ENCODE results near the gene UBQLN3. TPM values are rescaled to one million over a fixed set of nuclear protein-coding genes. Genes with fewer than 3 reads are reported as not detected.

UBQLN3 gene
- total RNA-seq, 1 donor from 2014 or later = not detected

DNA sequence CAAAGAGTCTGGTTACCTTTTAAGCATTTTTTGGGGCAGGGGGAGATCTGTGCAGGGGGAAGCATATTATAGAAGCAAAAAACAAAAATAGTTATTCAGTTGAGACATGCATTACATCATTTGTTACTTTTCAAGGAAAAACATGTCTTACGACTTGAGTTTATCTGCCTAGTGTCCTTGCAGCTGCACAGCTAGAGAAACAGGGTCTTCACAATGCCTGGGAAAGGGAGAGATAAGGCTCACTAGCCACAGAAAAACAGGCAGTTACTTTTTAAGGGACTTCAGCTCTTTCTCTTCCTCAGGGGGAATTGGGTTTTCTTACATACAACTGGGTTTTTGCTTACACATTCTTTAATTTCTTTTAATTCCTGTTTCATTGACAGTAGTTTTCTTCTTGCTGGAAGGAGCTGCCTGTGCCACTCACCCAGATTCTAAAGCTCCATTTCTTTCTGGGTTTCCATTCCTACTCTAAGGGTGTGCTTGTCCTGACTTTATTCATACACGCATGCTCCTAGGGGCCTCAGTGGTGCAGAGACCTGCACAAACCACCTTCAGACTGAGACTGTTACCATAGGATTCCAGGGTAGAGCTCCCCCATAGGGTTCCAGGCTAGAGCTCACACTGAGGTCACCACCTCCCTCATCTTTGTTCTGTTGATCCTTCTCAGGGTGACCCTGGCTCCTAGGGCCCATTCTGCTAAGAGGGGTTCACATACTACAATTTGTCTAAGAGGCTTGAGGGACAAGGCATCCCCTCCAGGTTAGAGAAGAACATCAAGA is 21.5 kb upstream of the UBQLN3 start:
- FAIRE-seq (no peak), DNase-seq (ENCODE audit: low read depth) (no peak)
- TF ChIP-seq, protein P1, sequence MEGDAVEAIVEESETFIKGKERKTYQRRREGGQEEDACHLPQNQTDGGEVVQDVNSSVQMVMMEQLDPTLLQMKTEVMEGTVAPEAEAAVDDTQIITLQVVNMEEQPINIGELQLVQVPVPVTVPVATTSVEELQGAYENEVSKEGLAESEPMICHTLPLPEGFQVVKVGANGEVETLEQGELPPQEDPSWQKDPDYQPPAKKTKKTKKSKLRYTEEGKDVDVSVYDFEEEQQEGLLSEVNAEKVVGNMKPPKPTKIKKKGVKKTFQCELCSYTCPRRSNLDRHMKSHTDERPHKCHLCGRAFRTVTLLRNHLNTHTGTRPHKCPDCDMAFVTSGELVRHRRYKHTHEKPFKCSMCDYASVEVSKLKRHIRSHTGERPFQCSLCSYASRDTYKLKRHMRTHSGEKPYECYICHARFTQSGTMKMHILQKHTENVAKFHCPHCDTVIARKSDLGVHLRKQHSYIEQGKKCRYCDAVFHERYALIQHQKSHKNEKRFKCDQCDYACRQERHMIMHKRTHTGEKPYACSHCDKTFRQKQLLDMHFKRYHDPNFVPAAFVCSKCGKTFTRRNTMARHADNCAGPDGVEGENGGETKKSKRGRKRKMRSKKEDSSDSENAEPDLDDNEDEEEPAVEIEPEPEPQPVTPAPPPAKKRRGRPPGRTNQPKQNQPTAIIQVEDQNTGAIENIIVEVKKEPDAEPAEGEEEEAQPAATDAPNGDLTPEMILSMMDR (IDR thresholded peaks at IDR 0.05; ENCODE audit: insufficient read depth, low read length, severe bottlenecking) = no peak
- H3K36me3 ChIP-seq (ENCODE audit: control insufficient read depth, insufficient read depth, low read length) = no peaks in the 10 kb centered on the region
- no peak overlapping the region for H3K4me3 ChIP-seq (ENCODE audit: low read depth, low read length)
- H3K27me3 ChIP-seq (ENCODE audit: control insufficient read depth, insufficient read depth, low read length) = no peaks in the 10 kb centered on the region

DNA sequence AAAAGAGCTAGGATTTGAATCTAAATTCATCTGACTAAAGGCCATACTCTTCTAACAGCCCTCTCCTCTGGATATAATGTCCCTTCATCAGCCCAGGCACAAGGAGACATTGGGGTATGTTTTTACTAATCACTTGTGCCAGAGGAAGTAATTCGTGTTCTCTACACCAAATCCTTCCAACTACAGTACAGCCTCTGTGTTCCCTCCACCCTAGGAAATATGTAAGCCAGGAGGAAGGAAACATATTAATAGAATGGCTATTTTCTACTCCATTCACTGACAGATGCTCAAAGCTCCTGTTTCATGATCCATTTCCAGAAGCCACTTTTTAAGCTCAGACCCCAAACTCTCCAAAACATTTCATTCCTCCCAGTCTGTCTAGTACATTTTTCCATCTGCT is 18.7 kb upstream of the UBQLN3 start:
- no peaks in the 10 kb centered on the region for H3K27me3 ChIP-seq (ENCODE audit: control insufficient read depth, insufficient read depth, low read length)
- TF ChIP-seq, protein P1 (IDR thresholded peaks at IDR 0.05; ENCODE audit: insufficient read depth, low read length, severe bottlenecking) = no peak
- no peak for FAIRE-seq
- no peaks in the 10 kb centered on the region for H3K36me3 ChIP-seq (ENCODE audit: control insufficient read depth, insufficient read depth, low read length)
- no peak overlapping the region for H3K4me3 ChIP-seq (ENCODE audit: low read depth, low read length)
- no peak for DNase-seq (ENCODE audit: low read depth)

DNA sequence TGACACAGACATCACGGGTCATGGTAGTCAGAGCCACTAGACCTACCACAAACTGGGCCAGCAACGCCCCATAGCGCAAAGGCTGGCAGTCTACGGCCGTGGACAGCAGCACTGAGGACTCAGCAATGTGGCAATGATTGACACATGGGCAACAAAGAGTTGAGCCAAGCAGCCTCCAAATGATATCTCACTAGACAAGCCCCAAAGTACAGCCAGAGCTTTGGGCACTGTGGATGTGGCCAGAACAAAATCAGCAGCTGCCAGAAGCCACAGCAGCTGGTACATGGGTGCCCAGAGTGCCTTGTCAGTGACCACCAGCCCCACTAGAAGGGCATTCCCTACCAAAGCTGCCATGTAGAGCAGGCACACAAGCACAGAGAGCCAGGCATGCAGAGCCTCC is 18.0 kb upstream of the UBQLN3 start:
- DNase-seq (ENCODE audit: low read depth) (no peak), FAIRE-seq (no peak)
- Histone ChIP-seq H3K36me3 (ENCODE audit: control insufficient read depth, insufficient read depth, low read length) (no peaks in the 10 kb centered on the region), H3K4me3 (ENCODE audit: low read depth, low read length) (no peak overlapping the region), H3K27me3 (ENCODE audit: control insufficient read depth, insufficient read depth, low read length) (no peaks in the 10 kb centered on the region)
- TF ChIP-seq, protein P1 (IDR thresholded peaks at IDR 0.05; ENCODE audit: insufficient read depth, low read length, severe bottlenecking) = no peak

DNA sequence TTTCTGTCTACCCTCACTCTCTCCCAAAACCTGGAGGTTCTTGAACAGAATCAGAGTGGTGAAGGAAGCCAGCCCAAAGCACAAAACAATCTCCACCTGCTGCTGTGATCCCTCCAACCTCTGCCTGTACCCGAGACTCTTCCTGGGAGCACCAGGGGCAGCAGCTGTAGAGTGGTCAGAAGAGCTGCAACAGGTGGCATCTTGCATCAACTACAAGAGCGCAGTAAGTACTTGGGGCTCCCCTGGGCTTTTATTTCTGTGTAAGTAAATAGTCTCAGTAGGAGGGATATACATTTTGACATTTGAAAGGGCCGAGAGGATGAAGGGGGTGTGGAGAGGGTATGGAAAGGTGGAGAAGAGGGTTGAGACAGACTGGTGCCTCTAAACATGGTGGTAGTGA is 15.0 kb upstream of the UBQLN3 start:
- H3K27me3 ChIP-seq (ENCODE audit: control insufficient read depth, insufficient read depth, low read length) = no peaks in the 10 kb centered on the region
- no peaks in the 10 kb centered on the region for H3K36me3 ChIP-seq (ENCODE audit: control insufficient read depth, insufficient read depth, low read length)
- FAIRE-seq (peak; percentile 18), DNase-seq (ENCODE audit: low read depth) (no peak)
- TF ChIP-seq, protein P1 (IDR thresholded peaks at IDR 0.05; ENCODE audit: insufficient read depth, low read length, severe bottlenecking) = no peak
- H3K4me3 ChIP-seq (ENCODE audit: low read depth, low read length) = no peak overlapping the region

DNA sequence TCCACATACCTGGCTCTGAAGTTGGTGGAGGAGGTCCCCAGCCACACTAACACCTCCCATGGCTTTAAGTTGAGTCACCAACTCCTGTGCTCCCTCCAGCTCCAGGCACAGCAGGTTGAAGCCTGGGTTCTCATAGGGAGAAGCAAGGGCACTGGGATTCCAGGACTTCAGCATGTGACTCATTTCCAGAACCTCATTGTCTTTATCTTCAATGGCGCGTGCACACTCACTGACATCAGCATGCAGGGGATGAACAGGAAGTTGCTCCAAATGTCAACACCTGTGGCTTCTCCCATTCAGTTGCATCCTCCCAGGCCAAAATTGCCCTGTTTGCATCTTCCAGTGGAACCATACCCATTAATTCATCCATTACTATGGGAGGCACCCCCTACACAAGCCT is 12.6 kb upstream of the UBQLN3 start:
- no peak for FAIRE-seq
- TF ChIP-seq, protein P1 (IDR thresholded peaks at IDR 0.05; ENCODE audit: insufficient read depth, low read length, severe bottlenecking) = no peak
- Histone ChIP-seq H3K27me3 (ENCODE audit: control insufficient read depth, insufficient read depth, low read length) (no peaks in the 10 kb centered on the region), H3K36me3 (ENCODE audit: control insufficient read depth, insufficient read depth, low read length) (no peaks in the 10 kb centered on the region), H3K4me3 (ENCODE audit: low read depth, low read length) (no peak overlapping the region)
- peak; percentile 37 for DNase-seq (ENCODE audit: low read depth)

DNA sequence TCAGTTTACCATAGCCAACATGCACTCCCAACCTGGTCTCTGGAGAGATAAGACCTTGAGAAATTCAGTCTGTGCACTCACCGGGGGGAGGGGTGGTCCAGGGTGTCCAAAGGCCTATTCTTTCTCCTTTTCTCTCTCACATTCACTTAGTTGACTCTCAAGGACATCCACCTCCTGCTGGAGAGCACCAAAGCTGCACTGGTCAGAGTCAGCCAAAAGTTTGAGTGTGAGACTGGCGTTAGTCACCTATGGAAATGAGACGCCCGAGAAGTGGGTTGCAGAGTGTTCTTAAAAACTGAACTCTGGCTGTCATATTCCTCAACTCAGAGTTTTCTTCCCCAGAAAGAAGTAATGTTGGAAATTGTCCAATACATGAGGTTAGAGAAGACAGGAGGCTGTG is 11.8 kb upstream of the UBQLN3 start:
- FAIRE-seq = no peak
- H3K36me3 ChIP-seq (ENCODE audit: control insufficient read depth, insufficient read depth, low read length) = no peaks in the 10 kb centered on the region
- H3K27me3 ChIP-seq (ENCODE audit: control insufficient read depth, insufficient read depth, low read length) = no peaks in the 10 kb centered on the region
- H3K4me3 ChIP-seq (ENCODE audit: low read depth, low read length) = no peak overlapping the region
- DNase-seq (ENCODE audit: low read depth) = no peak
- TF ChIP-seq, protein P1 (IDR thresholded peaks at IDR 0.05; ENCODE audit: insufficient read depth, low read length, severe bottlenecking) = no peak

All from bronchial epithelial cell (primary cell).